Activated T-helper 2 cell treated with anti-CD3 and anti-CD28 coated beads, Interferon-gamma antibody, Interleukin-2, Interleukin-4, amounts not matched to agents 10 μg/mL and 5 μg/mL and 100 μg/mL, durations not matched to agents 14 hours and 24 hours and 36 hours (primary cell): ENCODE results near the gene DNAJC16. TPM values are rescaled to one million over a fixed set of nuclear protein-coding genes. Genes with fewer than 3 reads are reported as not detected.
"Not testable (repeated sequence)": the region's sequence is repeated elsewhere in the genome, so short reads cannot be mapped to it uniquely, and the experiment has no call there.

Experiments used
- DNase-seq: peaks from one replicate; pipeline ENCODE4 v3.0.0; 2021; ENCODE audit warnings: low spot score
- H3K27ac Mint-ChIP-seq: one replicate; pipeline ENCODE4 v1.8.0; 2021; ENCODE audit warnings: mixed read lengths
- H3K27me3 Mint-ChIP-seq: one replicate; pipeline ENCODE4 v1.8.0; 2021; ENCODE audit warnings: low read depth, mixed read lengths
- H3K36me3 Mint-ChIP-seq: one replicate; pipeline ENCODE4 v1.8.0; 2021; ENCODE audit warnings: low read depth, mixed read lengths
- H3K4me1 Mint-ChIP-seq: one replicate; pipeline ENCODE4 v1.8.0; 2021; ENCODE audit warnings: low read depth, mixed read lengths
- H3K4me3 Mint-ChIP-seq: one replicate; pipeline ENCODE4 v1.8.0; 2021; ENCODE audit warnings: low read depth, mild to moderate bottlenecking, moderate library complexity, mixed read lengths
- H3K9me3 Mint-ChIP-seq: one replicate; pipeline ENCODE4 v1.8.0; 2021; ENCODE audit warnings: mixed read lengths
- intact Hi-C: fragments of 100-400 bp; cut with micrococcal nuclease; formaldehyde crosslinking; loops from one replicate; pipeline ENCODE4 v1.15.1; 2023
- total RNA-seq: library from RNA; stranded (reverse); gene quantifications from 2 replicates; pipeline ENCODE4 v1.2.3, GENCODE V29; 2022

The DNAJC16 gene
- total RNA-seq, 1 donor from 2014 or later: 18.7 TPM

DNA sequence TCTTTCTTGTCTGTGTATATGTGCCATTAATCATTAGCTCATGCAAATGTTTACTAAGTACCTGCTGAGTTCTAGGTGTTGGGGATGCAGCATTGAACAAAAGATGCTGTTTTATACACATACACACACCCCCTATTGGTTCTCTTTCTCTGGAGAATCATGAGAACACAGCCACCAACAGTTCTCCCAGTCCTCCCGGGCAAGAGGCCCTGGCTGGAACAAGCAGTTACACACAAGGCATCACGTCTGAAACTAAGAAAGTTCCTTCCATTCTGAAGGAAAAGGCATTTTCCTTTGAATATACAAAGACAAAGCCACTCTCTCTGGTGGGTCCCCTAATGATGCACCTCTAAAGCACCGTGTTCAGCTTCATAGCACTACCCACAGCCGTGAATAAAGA lies 13.5 kb upstream of the DNAJC16 start:
- Mint-ChIP-seq H3K9me3 (no peaks in the 10 kb centered on the region), H3K27ac (peak overlapping the region; percentile 49)
- intact Hi-C loops: loop anchor here (5.0 kb wide), 1 partner anchor 96 kb away; no protein-coding TSS in a partner anchor

DNA sequence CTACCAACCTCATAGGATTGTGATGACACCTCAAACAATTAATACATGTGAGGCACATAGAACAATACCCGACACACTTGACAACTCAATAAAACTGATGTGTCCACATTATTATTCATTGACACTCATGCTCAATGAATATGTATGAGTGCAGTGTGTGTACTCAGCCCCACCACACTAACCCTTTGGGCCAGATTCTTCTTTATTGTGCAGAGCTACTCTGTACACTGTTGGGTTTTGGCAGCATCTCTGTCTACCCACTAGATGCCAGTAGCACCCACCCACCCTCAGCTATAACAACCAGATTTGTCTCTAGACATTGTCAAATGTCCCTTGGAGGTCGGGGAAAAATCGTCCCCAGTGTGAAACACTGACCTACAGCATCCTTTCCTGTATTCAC lies 12.7 kb upstream of the DNAJC16 start:
- H3K4me1 Mint-ChIP-seq: peaks cover 48% of the 10 kb centered on the region

More for the DNA sequence above, 13.5 kb upstream of the DNAJC16 start:
- no peaks in the 10 kb centered on the region for H3K27me3 Mint-ChIP-seq
- H3K4me3 Mint-ChIP-seq: no peak overlapping the region
- H3K4me1 Mint-ChIP-seq: peaks cover 44% of the 10 kb centered on the region
- no peak for DNase-seq
- H3K36me3 Mint-ChIP-seq: peaks cover 58% of the 10 kb centered on the region

DNA sequence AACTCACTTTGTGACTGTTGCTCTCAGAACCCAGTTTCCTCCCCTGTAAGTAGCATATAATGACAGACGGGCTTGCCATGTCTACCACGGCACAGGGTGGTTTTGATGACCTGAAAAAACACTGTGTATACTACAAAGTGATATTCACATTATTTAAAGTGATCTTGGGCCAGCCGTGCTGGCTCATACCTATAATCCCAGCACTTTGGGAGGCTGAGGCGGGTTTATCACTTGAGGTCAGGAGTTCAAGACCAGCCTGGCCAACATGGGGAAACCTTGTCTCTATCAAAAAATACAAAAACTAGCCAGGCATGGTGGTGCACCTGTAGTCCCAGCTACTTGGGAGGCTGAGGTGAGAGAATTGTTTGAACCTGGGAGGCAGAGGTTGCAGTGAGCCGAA lies 12.1 kb upstream of the DNAJC16 start:
- H3K27me3 Mint-ChIP-seq, H3K4me3 Mint-ChIP-seq, H3K9me3 Mint-ChIP-seq, DNase-seq: not testable (repeated sequence)
- Mint-ChIP-seq H3K36me3 (peaks cover 67% of the 10 kb centered on the region), H3K27ac (peak overlapping the region; percentile 78), H3K4me1 (peaks cover 51% of the 10 kb centered on the region)
- intact Hi-C loops: loop anchor here (5.0 kb wide), 1 partner anchor 97 kb away; no protein-coding TSS in a partner anchor

More for the DNA sequence above, 12.7 kb upstream of the DNAJC16 start:
- H3K36me3 Mint-ChIP-seq: peaks cover 63% of the 10 kb centered on the region
- no peak overlapping the region for H3K4me3 Mint-ChIP-seq
- intact Hi-C loops: loop anchor here (5.0 kb wide), 1 partner anchor 97 kb away; no protein-coding TSS in a partner anchor
- no peak for DNase-seq
- H3K9me3 Mint-ChIP-seq: no peaks in the 10 kb centered on the region
- peak overlapping the region; percentile 78 for H3K27ac Mint-ChIP-seq
- H3K27me3 Mint-ChIP-seq: no peaks in the 10 kb centered on the region

DNA sequence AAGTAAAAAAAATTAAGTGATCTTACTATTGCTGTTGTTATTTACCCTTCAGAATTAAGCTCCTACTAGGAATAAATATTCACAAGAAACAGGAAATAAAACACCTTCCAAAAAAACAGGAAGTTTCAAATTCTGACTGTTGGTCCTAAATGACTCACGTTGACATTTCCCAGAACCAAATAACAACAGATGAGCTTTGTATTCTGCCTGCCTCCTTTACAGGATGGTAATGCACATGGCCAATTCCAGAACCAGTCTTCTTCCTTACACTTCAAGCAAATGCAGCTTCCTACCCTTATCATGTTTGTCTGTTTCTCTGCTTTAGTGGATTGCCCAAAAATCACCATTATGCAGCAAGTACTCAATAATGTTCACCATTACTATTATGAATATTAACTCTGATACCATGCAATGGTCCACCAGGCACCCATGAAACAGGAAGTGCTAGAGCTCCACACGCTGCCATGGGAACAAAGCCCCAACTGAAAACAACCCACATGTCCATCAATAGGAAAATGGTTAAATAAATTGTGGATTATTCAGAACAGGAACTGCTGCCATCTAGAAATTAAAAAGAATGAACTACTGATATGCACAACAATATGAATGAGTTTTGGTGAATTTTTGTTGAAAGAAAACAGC lies 11.5 kb upstream of the DNAJC16 start:
- Mint-ChIP-seq H3K4me1 (peaks cover 53% of the 10 kb centered on the region), H3K27ac (peak overlapping the region; percentile 86), H3K9me3 (no peaks in the 10 kb centered on the region), H3K4me3 (peak overlapping the region; percentile 18), H3K27me3 (no peaks in the 10 kb centered on the region), H3K36me3 (peaks cover 67% of the 10 kb centered on the region)
- intact Hi-C loops: no loop called here
- no peak for DNase-seq

DNA sequence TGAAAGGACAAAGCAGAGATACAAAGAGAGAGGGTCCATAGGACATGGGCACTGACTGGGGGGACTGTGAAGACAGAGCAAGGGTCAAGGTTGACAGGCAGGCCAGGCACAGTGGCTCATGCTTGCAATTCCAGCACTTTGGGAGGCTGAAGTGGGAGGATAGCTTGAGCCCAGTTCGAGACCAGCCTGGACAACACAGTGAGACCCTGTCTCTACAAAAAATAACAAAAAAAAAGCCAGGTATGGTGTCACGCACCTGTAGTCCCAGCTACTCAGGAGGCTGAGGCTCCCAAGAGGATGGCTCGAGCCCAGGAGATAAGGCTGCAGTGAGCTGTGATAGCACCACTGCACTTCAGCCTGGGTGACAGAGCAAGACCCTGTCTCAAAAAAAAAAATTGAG lies 7.0 kb upstream of the DNAJC16 start:
- Mint-ChIP-seq H3K27me3 (no peaks in the 10 kb centered on the region), H3K4me1 (peaks cover 48% of the 10 kb centered on the region), H3K27ac (no peak overlapping the region), H3K4me3 (no peak overlapping the region), H3K9me3 (no peaks in the 10 kb centered on the region), H3K36me3 (peaks cover 45% of the 10 kb centered on the region)
- intact Hi-C loops: no loop called here
- no peak for DNase-seq

DNA sequence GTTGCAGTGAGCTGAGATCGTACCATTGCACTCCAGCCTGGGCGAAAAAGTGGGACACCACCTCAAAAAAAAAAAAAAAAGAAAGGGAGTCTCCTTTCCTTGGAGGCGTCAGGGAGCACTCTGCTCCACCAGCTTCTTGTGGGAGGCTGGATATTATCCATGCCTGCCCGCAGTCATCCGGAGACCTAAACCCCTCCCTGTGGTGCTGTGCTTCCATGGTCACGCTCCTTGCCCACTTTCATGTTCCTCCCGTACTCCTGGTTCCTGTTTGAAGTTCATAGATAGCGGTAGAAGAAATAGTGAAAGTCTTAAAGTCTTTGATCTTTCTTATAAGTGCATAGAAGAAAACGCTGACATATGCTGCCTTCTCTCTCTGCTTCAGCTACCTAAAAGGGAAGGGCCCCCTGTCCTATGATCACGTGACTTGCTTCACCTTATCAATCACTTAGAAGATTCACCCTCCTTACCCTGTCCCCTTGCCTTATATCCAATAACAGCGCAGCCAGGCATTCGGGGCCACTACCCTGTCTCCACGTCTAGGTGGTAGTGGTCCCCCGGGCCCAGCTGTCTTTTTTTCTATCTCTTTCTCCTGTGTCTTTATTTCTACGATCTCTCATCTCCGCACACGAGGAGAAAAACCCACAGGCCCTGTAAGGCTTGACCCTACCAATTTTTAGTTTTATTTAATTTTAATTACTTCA lies 5.3 kb upstream of the DNAJC16 start:
- H3K4me3 Mint-ChIP-seq, H3K9me3 Mint-ChIP-seq, intact Hi-C loops, H3K27me3 Mint-ChIP-seq, DNase-seq: not testable (repeated sequence)
- peaks cover 50% of the 10 kb centered on the region for H3K4me1 Mint-ChIP-seq
- H3K27ac Mint-ChIP-seq: peak overlapping the region; percentile 18
- H3K36me3 Mint-ChIP-seq: peaks cover 37% of the 10 kb centered on the region

DNA sequence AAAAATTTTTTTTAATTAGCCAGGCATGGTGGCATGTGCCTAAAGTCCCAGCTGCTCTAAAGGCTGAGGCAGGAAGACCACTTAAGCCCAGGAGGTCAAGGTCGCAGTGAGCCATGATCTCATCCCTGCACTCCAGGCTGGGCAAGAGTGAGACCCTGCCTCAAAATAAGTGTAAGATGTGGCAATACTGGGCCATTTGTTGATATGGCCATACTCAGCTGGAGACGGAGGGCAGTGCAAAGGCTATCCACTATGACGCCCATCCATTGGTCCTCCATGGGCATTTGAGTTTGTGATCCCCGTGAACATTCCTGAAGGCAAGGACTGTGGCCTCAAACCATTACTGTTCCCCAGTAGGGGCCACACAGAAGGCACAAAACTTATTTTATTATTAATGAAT lies 4.1 kb upstream of the DNAJC16 start:
- Mint-ChIP-seq H3K4me3 (peak overlapping the region; percentile 34), H3K4me1 (peaks cover 44% of the 10 kb centered on the region), H3K36me3 (peaks cover 25% of the 10 kb centered on the region), H3K27ac (no peak overlapping the region), H3K9me3 (no peaks in the 10 kb centered on the region), H3K27me3 (no peaks in the 10 kb centered on the region)
- DNase-seq: no peak
- intact Hi-C loops: no loop called here

DNA sequence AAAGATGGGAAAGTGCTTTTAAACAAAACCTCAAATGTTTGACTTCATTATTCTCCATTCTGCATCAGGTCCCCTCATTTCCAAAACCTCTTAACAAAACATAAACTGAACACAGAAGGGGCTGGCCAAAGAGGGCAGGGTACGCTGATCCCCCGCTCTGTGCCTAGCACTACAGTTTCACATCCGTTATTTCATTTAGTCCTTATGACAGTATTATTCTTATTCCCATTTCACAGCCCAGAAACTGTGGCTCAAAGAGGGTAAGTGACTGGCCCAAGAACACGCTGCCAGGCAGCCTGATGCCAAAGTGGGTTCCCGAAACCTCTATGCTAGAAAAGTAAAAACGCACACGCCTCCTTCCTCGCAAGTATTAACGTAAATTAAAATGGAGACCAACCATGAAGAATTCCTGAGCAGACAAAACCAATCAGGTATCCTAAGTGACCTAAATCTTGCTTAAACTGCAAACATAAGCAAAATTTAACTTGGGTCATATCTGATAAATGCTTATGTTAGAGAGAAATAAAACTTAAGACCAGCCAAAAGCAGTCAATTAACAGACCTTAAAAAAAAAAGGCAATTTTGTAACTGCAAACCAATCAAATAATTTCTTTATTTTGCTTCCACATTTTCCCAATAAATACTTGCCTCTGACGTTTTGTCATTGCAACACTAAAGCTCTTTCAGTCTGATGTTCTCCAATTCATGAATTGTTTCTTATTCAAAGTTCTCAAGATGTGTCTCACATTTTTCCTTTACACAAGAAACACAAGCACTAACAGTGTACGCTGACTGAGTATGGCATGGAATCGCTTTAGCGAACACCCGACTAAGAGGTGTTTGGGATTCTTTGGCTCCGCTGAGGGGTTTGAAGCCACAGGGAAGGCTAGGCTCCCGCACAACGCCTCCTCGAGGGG lies 3.3 kb upstream of the DNAJC16 start:
- peak overlapping the region; percentile 87 for H3K4me3 Mint-ChIP-seq

DNA sequence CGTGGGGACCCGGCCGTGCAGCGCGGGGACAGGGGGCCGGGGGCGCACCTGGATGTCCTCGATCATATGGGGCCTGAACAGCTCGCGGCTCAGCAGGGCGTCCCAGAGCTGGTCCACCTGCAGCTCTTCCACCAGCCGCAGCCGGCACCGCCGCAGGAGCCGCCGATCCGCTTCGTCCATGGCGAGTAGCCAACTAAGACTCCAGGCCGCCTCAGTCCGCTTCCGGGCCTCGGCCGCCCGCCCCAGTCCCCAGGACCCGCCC lies 2.7 kb upstream of the DNAJC16 start, which contains the start of gene CASP9:
Gene CASP9, minus strand, starts transcription at position 195 of the 262 bp plus-strand sequence. Its CDS starts 15 bp downstream, at position 180.
- intact Hi-C loops: loop anchor here (1.0 to 2.0 kb wide), 2 partner anchors 115 to 311 kb away; partner anchors contain the start of gene EFHD2
- Mint-ChIP-seq H3K36me3 (peaks cover 14% of the 10 kb centered on the region), H3K27ac (peak within 1 kb of the TSS; percentile 98), H3K4me1 (peaks cover 46% of the 10 kb centered on the region), H3K27me3 (no peaks in the 10 kb centered on the region), H3K9me3 (no peaks in the 10 kb centered on the region), H3K4me3 (peak within 1 kb of the TSS; percentile 87)
- DNase-seq: no peak

More for the DNA sequence above, 3.3 kb upstream of the DNAJC16 start:
- Mint-ChIP-seq H3K9me3 (no peaks in the 10 kb centered on the region), H3K27me3 (no peaks in the 10 kb centered on the region), H3K36me3 (peaks cover 17% of the 10 kb centered on the region), H3K4me1 (peaks cover 44% of the 10 kb centered on the region), H3K27ac (peak overlapping the region; percentile 98)
- no peak for DNase-seq
- intact Hi-C loops: loop anchor here (1.0 to 2.0 kb wide), 2 partner anchors 114 to 311 kb away; partner anchors contain the start of gene EFHD2

DNA sequence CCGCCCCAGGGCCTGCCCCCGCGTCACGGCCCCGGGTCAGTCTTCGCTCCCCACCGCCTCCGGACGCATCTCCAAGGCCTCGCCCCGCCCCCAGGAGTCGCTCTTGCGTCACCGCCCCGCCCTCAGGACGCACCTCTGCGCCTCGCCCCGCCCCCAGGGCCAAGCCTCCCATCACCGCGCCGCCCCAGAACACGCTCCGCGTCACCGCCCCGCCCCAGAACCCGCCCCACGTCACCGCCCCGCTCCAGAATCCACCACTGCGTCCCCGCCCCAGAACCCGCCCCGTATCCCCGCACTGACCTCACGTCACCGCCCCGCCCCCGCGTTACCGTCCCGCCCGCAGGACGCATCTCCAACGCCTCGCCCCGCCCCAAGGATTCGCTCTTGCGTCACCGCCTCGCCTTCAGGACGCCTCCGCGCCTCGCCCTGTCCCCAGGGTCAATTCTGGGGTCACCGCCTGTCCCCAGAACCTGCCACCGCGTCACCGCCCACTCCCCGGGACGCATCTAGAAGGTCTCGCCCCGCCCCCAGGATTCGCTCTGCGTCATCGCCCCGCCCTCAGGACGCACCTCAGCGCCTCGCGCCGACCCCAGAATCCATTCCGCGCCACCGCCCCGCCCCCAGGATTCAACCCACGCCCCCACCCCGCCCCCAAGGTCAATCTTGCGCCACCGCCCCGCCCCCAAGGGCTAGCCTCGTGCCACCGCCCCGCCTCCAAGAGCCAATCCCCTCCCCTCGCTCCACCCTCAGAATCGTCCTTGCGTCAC lies 2.2 kb upstream of the DNAJC16 start:
- H3K9me3 Mint-ChIP-seq: no peaks in the 10 kb centered on the region
- H3K36me3 Mint-ChIP-seq: peaks cover 11% of the 10 kb centered on the region
- H3K27ac Mint-ChIP-seq: peak overlapping the region; percentile 98
- no peaks in the 10 kb centered on the region for H3K27me3 Mint-ChIP-seq
- peak overlapping the region; percentile 87 for H3K4me3 Mint-ChIP-seq
- H3K4me1 Mint-ChIP-seq: peaks cover 46% of the 10 kb centered on the region
- peak; percentile 99 for DNase-seq
- intact Hi-C loops: loop anchor here (1.0 to 2.0 kb wide), 2 partner anchors 115 to 310 kb away; partner anchors contain the start of gene EFHD2

DNA sequence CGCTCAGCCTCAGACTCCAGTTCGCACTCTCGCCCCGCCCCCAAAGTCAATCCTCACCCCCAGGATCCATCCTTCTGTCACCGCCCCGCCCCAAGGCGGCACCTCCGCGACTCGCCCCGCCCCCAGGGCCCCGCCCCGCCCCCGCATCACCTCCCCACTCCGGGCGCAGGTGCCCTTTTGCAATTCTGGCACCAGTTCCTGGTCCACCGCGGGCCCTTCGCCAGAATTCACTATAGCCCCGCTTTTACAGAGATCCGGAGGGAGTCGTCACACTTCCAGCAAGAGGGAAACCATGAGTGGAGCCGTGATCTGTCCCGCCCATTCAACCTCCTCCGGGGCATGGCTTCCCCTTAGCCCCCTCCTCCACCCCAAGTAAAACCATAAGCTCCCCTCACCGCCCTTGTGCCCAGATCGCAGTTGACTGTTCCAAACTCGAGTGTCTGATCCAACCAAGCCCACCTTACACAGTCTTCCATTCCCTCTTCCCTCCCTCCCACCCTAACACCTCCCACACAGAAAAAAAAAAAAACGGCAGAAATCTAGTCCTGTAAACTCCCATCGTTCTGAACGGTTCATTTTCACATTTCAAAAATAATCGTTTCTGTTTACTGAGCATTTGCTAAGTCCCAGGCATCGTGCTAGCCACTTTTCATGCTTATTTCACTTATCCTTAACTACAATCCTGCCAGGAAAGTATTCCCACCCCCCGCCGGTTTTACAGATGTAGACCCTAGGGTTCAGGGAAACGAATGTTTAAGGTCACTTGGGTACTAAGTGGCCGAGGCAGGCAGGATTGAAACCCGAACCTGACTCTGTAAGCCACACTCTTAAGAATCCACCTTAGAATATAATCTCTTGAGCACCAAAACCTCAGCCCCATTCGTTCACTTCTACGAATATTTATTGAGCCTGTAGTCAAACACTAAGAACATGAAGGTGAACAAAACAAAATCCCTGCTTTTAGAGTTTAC lies 1.3 kb upstream of the DNAJC16 start:
- H3K4me3 Mint-ChIP-seq: peak overlapping the region; percentile 87
- peak overlapping the region; percentile 98 for H3K27ac Mint-ChIP-seq
- no peaks in the 10 kb centered on the region for H3K9me3 Mint-ChIP-seq
- DNase-seq: no peak
- intact Hi-C loops: loop anchor here (1.0 to 2.0 kb wide), 4 partner anchors 59 to 842 kb away; partner anchors contain the start of genes DDI2 and SZRD1
- H3K36me3 Mint-ChIP-seq: peaks cover 12% of the 10 kb centered on the region
- H3K4me1 Mint-ChIP-seq: peaks cover 44% of the 10 kb centered on the region
- H3K27me3 Mint-ChIP-seq: no peaks in the 10 kb centered on the region
